ENCODE data around the gene ABHD4. TPM values are rescaled to one million over a fixed set of nuclear protein-coding genes. Genes with fewer than 3 reads are reported as not detected.

ABHD4 gene
- total RNA-seq, 1 donor from 2014 or later: 10.7 TPM

DNA sequence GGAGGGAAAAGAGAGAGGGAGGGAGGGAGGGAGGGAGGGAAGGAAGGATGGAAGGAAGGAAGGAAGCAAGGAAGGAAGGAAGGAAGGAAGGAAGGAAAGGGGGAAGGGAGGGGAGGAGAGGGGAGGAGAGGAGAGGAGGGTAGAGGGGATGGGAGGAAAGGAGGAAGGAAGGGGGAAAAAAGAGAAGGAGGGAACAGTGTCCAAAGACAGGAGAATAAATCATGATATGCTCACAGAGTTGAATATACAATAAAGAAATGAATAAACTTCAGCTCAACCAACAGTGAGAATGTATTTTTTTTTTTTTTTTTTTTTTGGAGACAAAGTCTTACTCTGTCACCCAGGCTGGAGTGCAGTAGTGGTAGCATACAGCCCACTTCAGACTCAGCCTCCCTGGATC is 42.1 kb downstream of the ABHD4 start:
- DNase-seq (ENCODE audit: low read depth): no peak
- H3K4me3 ChIP-seq (ENCODE audit: low read depth, low read length): no peak overlapping the region
- TF ChIP-seq, protein P1, sequence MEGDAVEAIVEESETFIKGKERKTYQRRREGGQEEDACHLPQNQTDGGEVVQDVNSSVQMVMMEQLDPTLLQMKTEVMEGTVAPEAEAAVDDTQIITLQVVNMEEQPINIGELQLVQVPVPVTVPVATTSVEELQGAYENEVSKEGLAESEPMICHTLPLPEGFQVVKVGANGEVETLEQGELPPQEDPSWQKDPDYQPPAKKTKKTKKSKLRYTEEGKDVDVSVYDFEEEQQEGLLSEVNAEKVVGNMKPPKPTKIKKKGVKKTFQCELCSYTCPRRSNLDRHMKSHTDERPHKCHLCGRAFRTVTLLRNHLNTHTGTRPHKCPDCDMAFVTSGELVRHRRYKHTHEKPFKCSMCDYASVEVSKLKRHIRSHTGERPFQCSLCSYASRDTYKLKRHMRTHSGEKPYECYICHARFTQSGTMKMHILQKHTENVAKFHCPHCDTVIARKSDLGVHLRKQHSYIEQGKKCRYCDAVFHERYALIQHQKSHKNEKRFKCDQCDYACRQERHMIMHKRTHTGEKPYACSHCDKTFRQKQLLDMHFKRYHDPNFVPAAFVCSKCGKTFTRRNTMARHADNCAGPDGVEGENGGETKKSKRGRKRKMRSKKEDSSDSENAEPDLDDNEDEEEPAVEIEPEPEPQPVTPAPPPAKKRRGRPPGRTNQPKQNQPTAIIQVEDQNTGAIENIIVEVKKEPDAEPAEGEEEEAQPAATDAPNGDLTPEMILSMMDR (conservative IDR thresholded peaks at IDR 0.05; ENCODE audit: low read depth, low read length): no peak

DNA sequence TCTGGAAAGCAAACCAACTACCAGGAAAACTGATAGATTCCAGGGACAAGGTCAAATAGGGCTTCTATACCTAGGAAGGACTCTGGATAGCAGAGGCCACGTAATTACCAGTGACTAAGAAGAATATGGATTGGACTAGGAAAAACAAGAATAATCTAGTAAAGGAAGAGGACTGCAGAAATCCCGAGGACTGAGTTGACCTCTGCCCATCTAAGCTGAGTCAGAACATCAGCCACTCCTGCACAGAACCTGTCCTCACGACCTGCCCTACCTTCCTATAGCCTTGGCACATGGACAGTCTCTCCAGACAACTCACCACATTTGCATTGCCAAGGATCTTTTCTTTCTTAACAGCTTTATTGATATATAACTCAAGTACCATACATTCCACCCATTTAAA is 43.7 kb downstream of the ABHD4 start:
- TF ChIP-seq, protein P1 (conservative IDR thresholded peaks at IDR 0.05; ENCODE audit: low read depth, low read length): no peak

DNA sequence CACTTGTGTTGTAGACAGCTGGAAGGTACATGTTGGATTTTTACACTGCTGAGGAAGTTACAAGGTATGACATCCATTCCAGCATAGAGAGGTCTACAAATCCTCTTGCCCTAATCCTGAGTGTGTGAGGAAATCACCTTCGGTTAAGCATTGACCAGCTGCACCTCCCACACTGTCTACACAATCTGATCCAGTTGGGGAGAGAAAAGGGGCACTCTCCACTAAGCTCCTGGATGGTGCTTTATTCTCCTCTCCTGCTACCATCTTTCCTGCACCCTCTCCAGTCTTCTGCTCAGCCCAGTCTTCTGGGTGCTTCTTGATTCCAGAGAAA is 46.2 kb downstream of the ABHD4 start, which contains the start of gene OR6J1:
TSS of gene OR6J1 (minus strand) at position 48 of the 331 bp plus-strand sequence. CDS start 9,541 bp downstream, outside the sequence.
- no peak within 1 kb of the TSS for H3K4me3 ChIP-seq (ENCODE audit: low read depth, low read length)
- TF ChIP-seq, protein P1 (conservative IDR thresholded peaks at IDR 0.05; ENCODE audit: low read depth, low read length): no peak
- no peak for DNase-seq (ENCODE audit: low read depth)

More for the DNA sequence above, 43.7 kb downstream of the ABHD4 start:
- H3K4me3 ChIP-seq (ENCODE audit: low read depth, low read length): no peak overlapping the region
- no peak for DNase-seq (ENCODE audit: low read depth)

DNA sequence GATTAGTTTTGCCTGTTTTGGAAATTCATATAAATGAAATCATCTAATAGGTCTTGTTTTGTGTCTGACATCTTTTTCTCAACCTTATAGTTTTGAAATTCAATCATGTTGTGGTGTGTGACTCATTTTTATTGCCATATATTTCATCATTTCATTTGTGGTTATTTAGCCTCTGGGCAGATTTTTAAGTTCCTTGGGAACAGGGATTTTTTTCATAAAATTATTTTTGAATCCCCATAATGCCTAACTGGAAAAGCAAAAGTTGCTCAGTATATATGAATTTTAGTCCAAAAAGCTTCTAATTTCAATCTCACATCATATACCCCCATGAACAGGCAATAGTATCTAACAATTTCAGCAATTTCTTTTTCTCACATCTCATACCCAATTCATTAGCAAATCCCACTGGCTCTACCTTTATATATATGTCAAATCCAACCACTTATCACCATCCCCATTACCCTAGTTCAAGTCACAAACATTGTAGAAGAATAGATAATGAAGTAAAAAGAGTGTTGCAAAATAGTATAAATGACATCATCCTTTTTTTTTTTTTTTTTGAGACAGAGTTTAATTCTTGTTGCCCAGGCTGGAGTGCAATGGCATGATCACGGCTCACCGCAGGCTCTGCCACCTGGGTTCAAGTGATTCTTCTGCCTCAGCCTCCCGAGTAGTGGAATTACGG is 48.6 kb downstream of the ABHD4 start:
- TF ChIP-seq, protein P1 (conservative IDR thresholded peaks at IDR 0.05; ENCODE audit: low read depth, low read length): no peak
- no peak overlapping the region for H3K4me3 ChIP-seq (ENCODE audit: low read depth, low read length)
- DNase-seq (ENCODE audit: low read depth): no peak

DNA sequence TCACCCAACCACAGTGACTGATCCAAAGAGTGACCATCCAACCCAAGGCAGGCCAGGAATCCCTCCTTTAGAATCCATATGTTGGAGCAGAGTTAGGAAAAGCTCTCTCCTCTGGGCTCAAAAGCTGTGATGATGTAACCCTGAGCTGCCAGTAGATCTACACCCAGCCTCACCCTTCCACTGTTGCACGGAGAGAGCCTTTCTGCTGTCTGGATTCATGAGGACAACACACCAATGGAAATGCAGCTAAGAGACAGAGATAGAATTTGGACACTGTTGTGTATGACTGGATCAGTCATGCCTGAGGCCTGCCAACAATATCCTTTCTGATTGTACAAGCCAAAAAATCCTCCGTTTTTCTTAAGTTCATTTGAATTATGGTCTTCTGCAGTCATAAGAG is 50.4 kb downstream of the ABHD4 start:
- no peak for DNase-seq (ENCODE audit: low read depth)

DNA sequence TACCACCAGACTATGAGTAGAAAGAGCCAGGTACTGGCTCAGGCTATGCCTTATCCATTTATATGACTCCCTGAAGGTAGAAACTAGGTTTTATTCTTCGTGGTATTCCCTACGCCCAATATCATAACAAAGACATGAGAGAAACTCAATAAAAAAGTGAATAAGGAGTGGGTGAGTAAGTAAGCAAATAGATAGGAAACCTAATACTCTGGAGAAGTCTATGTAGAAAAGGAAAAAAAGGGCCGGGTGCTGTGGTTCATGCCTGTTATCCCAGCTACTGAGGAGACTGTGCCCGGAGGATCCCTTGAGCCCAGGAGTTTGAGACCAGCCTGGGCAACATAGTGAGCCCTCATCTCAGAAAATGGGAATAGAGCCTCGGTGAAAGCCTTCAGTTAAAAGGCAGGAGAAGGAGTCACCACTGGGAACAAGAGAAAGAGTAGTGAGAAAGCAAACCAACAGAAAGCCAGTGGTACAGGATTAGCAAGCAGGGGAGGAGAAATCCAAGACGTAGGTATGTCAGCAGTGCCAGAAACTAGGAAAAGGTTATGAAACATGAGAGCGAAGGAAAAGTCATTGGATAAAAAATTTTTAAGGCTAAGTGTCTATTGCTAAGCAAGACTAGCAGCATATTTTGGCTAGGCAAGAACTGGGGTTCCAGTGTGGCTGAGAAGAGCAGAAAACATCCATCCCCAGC is 52.1 kb downstream of the ABHD4 start:
- TF ChIP-seq, protein P1 (conservative IDR thresholded peaks at IDR 0.05; ENCODE audit: low read depth, low read length): no peak
- no peak for DNase-seq (ENCODE audit: low read depth)
- H3K4me3 ChIP-seq (ENCODE audit: low read depth, low read length): no peak overlapping the region

More for the DNA sequence above, 50.4 kb downstream of the ABHD4 start:
- TF ChIP-seq, protein P1 (conservative IDR thresholded peaks at IDR 0.05; ENCODE audit: low read depth, low read length): no peak
- no peak overlapping the region for H3K4me3 ChIP-seq (ENCODE audit: low read depth, low read length)

Measured in epithelial cell of proximal tubule (primary cell).